GM19238 (cell line): Measurements from ENCODE around the gene VSTM1.
"Not testable (repeated sequence)": the region's sequence is repeated elsewhere in the genome, so short reads cannot be mapped to it uniquely, and the experiment has no call there.

Source experiments
- DNase-seq: peaks from one replicate; pipeline ENCODE4 v3.0.0; 2011; ENCODE audit warnings: low spot score; ENCODE audit not compliant: insufficient read length

Gene VSTM1

GRCh38 chr19:54073829-54074228 is 10.1 kb upstream of the VSTM1 start:
- DNase-seq, result no peak

GRCh38 chr19:54069470-54069869 is 5.8 kb upstream of the VSTM1 start:
- DNase-seq, result no peak

GRCh38 chr19:54062643-54063042 is 1.1 kb downstream of the VSTM1 start:
- DNase-seq, result no peak

GRCh38 chr19:54047616-54048015 is 16.1 kb downstream of the VSTM1 start:
- no peak for DNase-seq

GRCh38 chr19:54045771-54046170 is 17.9 kb downstream of the VSTM1 start:
- DNase-seq, result no peak

GRCh38 chr19:54042989-54043388 is 20.7 kb downstream of the VSTM1 start:
- DNase-seq, result no peak

GRCh38 chr19:54041969-54042606 is 21.6 kb downstream of the VSTM1 start:
- DNase-seq, result no peak

- no peak for DNase-seq
These were observed 23.7 kb downstream of the VSTM1 start for GRCh38 chr19:54040003-54040402.

- not testable (repeated sequence) for DNase-seq
These were observed 27.2 kb downstream of the VSTM1 start for GRCh38 chr19:54036542-54036941.

GRCh38 chr19:54035215-54036178 is 28.2 kb downstream of the VSTM1 start:
- no peak for DNase-seq

GRCh38 chr19:54030895-54031586 is 32.7 kb downstream of the VSTM1 start:
- no peak for DNase-seq

GRCh38 chr19:54029930-54030490 is 33.7 kb downstream of the VSTM1 start:
- DNase-seq, result no peak

GRCh38 chr19:54029301-54029700 is 34.4 kb downstream of the VSTM1 start:
- no peak for DNase-seq

GRCh38 chr19:54026656-54027055 is 37.0 kb downstream of the VSTM1 start:
- DNase-seq, result no peak

- no peak for DNase-seq
These were observed 39.0 kb downstream of the VSTM1 start for GRCh38 chr19:54024660-54025059.

- no peak for DNase-seq
These were observed 40.5 kb downstream of the VSTM1 start for GRCh38 chr19:54023191-54023590.

- DNase-seq, result no peak
These were observed 41.8 kb downstream of the VSTM1 start for GRCh38 chr19:54021932-54022331.

- no peak for DNase-seq
These were observed 42.3 kb downstream of the VSTM1 start for GRCh38 chr19:54021363-54021762.

GRCh38 chr19:54017261-54017660 is 46.4 kb downstream of the VSTM1 start:
- no peak for DNase-seq

GRCh38 chr19:54014920-54015560 is 48.7 kb downstream of the VSTM1 start:
- no peak for DNase-seq

GRCh38 chr19:54013866-54014265 is 49.8 kb downstream of the VSTM1 start:
- no peak for DNase-seq
